H1 (cell line): Measurements from ENCODE around the gene EPHB3. TPM values are rescaled to one million over a fixed set of nuclear protein-coding genes. Genes with fewer than 3 reads are reported as not detected.
"Not testable (repeated sequence)": the region's sequence is repeated elsewhere in the genome, so short reads cannot be mapped to it uniquely, and the experiment has no call there.

Experiments used
- CTCF ChIA-PET: fragments of 300-600 bp; sonication (Branson Sonifier 250); formaldehyde crosslinking; loops from one replicate; lab custom pipeline; 2021; ENCODE audit not compliant: partially characterized antibody; lab: Charles Lee
- POLR2A ChIA-PET: fragments of 300-600 bp; sonication (Branson Sonifier 250); formaldehyde crosslinking; loops from one replicate; lab custom pipeline; 2021; ENCODE audit warnings: inconsistent platforms; ENCODE audit not compliant: partially characterized antibody; lab: Charles Lee
- DNase-seq, 2 experiments: peaks; one replicate each; pipeline versions ENCODE4 v3.0.0 to v3.0.0-alpha.2; 2010 to 2022; ENCODE audit warnings: low spot score in 2 of 2, low read depth in 1 of 2, mixed read lengths in 1 of 2
- FAIRE-seq: peaks from 2 replicates; lab custom pipeline; 2011; peaks lifted over from hg19 to GRCh38; lab: Jason Lieb, UNC
- H2AFZ ChIP-seq: 2 replicates; pipeline ENCODE4 v1.8.1; 2012; ENCODE audit warnings: low read length, inconsistent platforms
- H2AK5ac ChIP-seq: 2 replicates; pipeline ENCODE4 v1.6.1; 2013; ENCODE audit warnings: low read depth, low read length
- H2BK120ac ChIP-seq: replicated peaks from 2 replicates; pipeline ENCODE3; 2013; ENCODE audit warnings: low read depth, low read length, inconsistent platforms
- H2BK12ac ChIP-seq: 2 replicates; pipeline ENCODE4 v1.6.1; 2013; ENCODE audit warnings: low read depth, low read length
- H2BK15ac ChIP-seq: 2 replicates; pipeline ENCODE4 v1.6.1; 2013; ENCODE audit warnings: low read length
- H2BK20ac ChIP-seq: 2 replicates; pipeline ENCODE4 v1.6.1; 2013; ENCODE audit warnings: low read length
- H2BK5ac ChIP-seq: 2 replicates; pipeline ENCODE4 v1.6.1; 2013; ENCODE audit warnings: low read depth, low read length
- H3K14ac ChIP-seq: 2 replicates; pipeline ENCODE4 v1.6.1; 2013; ENCODE audit warnings: inconsistent platforms; ENCODE audit not compliant: insufficient read length
- H3K18ac ChIP-seq: 2 replicates; pipeline ENCODE4 v1.6.1; 2013; ENCODE audit warnings: low read length; ENCODE audit errors: extremely low read depth
- H3K23ac ChIP-seq: 2 replicates; pipeline ENCODE4 v1.6.1; 2013; ENCODE audit warnings: inconsistent platforms; ENCODE audit not compliant: insufficient read length
- H3K23me2 ChIP-seq: 2 replicates; pipeline ENCODE4 v1.6.1; 2013; ENCODE audit warnings: low read depth, low read length
- H3K27ac ChIP-seq: 2 replicates; pipeline ENCODE4 v1.6.1; 2011; ENCODE audit warnings: low read depth, low read length, inconsistent platforms
- H3K27me3 ChIP-seq, 4 experiments: replicated peaks in 1 of 4; 1 replicate in 1 of 4; 2 replicates in 3 of 4; pipeline versions ENCODE4 v1.6.1 to v1.8.1; 2011 to 2013; ENCODE audit warnings: low read length in 3 of 4, mild to moderate bottlenecking in 3 of 4, inconsistent platforms in 2 of 4, mixed read lengths in 2 of 4, moderate library complexity in 1 of 4; ENCODE audit not compliant: control insufficient read depth in 3 of 4, insufficient read depth in 3 of 4; ENCODE audit errors: extremely low read depth in 1 of 4
- H3K36me3 ChIP-seq, 4 experiments: 2 replicates each; pipeline versions ENCODE4 v1.6.1 to v1.8.1; 2011 to 2013; ENCODE audit warnings: mild to moderate bottlenecking in 4 of 4, low read length in 3 of 4, moderate library complexity in 2 of 4, control low read depth in 1 of 4, inconsistent platforms in 1 of 4; ENCODE audit not compliant: insufficient read depth in 4 of 4, control insufficient read depth in 2 of 4
- H3K4ac ChIP-seq: replicated peaks from 2 replicates; pipeline ENCODE3; 2013; ENCODE audit warnings: low read length, low read depth, mixed read lengths, inconsistent platforms; ENCODE audit not compliant: insufficient read length
- H3K4me1 ChIP-seq, 4 experiments: replicated peaks in 1 of 4; 1 replicate in 1 of 4; 2 replicates in 3 of 4; pipeline versions ENCODE4 v1.6.1 to v1.8.1; 2011 to 2013; ENCODE audit warnings: low read length in 3 of 4, inconsistent platforms in 2 of 4, mixed read lengths in 1 of 4; ENCODE audit not compliant: insufficient read depth in 4 of 4, control insufficient read depth in 3 of 4
- H3K4me2 ChIP-seq, 2 experiments: 2 replicates each; pipeline versions ENCODE4 v1.6.1 to v1.8.1; 2011 to 2013; ENCODE audit warnings: low read depth in 2 of 2, low read length in 2 of 2, control low read depth in 1 of 2, inconsistent platforms in 1 of 2, mild to moderate bottlenecking in 1 of 2; ENCODE audit not compliant: insufficient read depth in 1 of 2
- H3K4me3 ChIP-seq, 4 experiments: fragments of 200-600, 300-600 bp in 1 of 4; sonication (generic), shearing (Covaris generic), sonication (Bioruptor Twin) in 1 of 4; 2 replicates each; pipeline versions ENCODE4 v1.5.1 to v1.8.1; 2011 to 2016; ENCODE audit warnings: low read length in 4 of 4, low read depth in 3 of 4, control low read depth in 2 of 4, inconsistent platforms in 2 of 4, mild to moderate bottlenecking in 2 of 4, mixed read lengths in 1 of 4, moderate library complexity in 1 of 4; ENCODE audit not compliant: insufficient read depth in 2 of 4; ENCODE audit errors: extremely low read depth in 1 of 4
- H3K56ac ChIP-seq: replicated peaks from 2 replicates; pipeline ENCODE3; 2013; ENCODE audit warnings: low read depth, mild to moderate bottlenecking, mixed read lengths, low read length, inconsistent platforms; ENCODE audit not compliant: insufficient read length
- H3K79me1 ChIP-seq: 2 replicates; pipeline ENCODE4 v1.6.1; 2013; ENCODE audit warnings: low read depth, low read length, control low read depth
- H3K79me2 ChIP-seq, 2 experiments: 2 replicates each; pipeline versions ENCODE4 v1.6.1 to v1.8.1; 2012 to 2013; ENCODE audit warnings: low read length in 2 of 2, mild to moderate bottlenecking in 2 of 2, inconsistent platforms in 1 of 2; ENCODE audit not compliant: insufficient read depth in 2 of 2, control insufficient read depth in 1 of 2
- H3K9ac ChIP-seq, 4 experiments: replicated peaks in 1 of 4; 1 replicate in 1 of 4; 2 replicates in 3 of 4; pipeline versions ENCODE4 v1.6.1 to v1.8.1; 2011 to 2013; ENCODE audit warnings: low read depth in 3 of 4, low read length in 3 of 4, control low read depth in 2 of 4, mild to moderate bottlenecking in 2 of 4, moderate library complexity in 2 of 4, inconsistent platforms in 1 of 4; ENCODE audit errors: extremely low read depth in 1 of 4
- H3K9me3 ChIP-seq, 2 experiments: 2 replicates each; pipeline versions ENCODE4 v1.6.1 to v1.8.1; 2012 to 2013; ENCODE audit warnings: mild to moderate bottlenecking in 2 of 2, moderate library complexity in 2 of 2, control low read depth in 1 of 2, inconsistent platforms in 1 of 2, low read depth in 1 of 2, low read length in 1 of 2, mixed read lengths in 1 of 2; ENCODE audit not compliant: insufficient read depth in 2 of 2
- H4K20me1 ChIP-seq, 2 experiments: replicated peaks in 1 of 2; 2 replicates each; pipeline versions ENCODE3 to v1.8.1; 2011 to 2013; ENCODE audit warnings: inconsistent platforms in 2 of 2, low read length in 2 of 2, mild to moderate bottlenecking in 1 of 2; ENCODE audit not compliant: insufficient read depth in 2 of 2, control insufficient read depth in 1 of 2
- H4K5ac ChIP-seq: 2 replicates; pipeline ENCODE4 v1.6.1; 2013; ENCODE audit warnings: low read length, low read depth, mixed read lengths, inconsistent platforms; ENCODE audit not compliant: insufficient read length
- H4K8ac ChIP-seq: 2 replicates; pipeline ENCODE4 v1.8.0; 2013; ENCODE audit warnings: mild to moderate bottlenecking, moderate library complexity, low read length, inconsistent platforms; ENCODE audit not compliant: insufficient read depth; ENCODE audit errors: extremely low read depth
- H4K91ac ChIP-seq: replicated peaks from 2 replicates; pipeline ENCODE3; 2013; ENCODE audit warnings: low read length, mixed read lengths, inconsistent platforms; ENCODE audit not compliant: insufficient read length
- WGBS, 2 experiments: shearing (Covaris generic) in 1 of 2; methylation state at CpG; one replicate each; pipeline versions ENCODE4 v1.1.6 to v1.1.7; 2013 to 2015; ENCODE audit warnings: low lambda C conversion rate in 2 of 2, mixed read lengths in 2 of 2, inconsistent platforms in 1 of 2, low coverage in 1 of 2, missing lambda C conversion rate in 1 of 2; ENCODE audit not compliant: insufficient replicate concordance in 2 of 2, insufficient coverage in 1 of 2, insufficient read length in 1 of 2; ENCODE audit errors: extremely low coverage in 1 of 2, missing lambda C conversion rate in 1 of 2; 5-methylcytosine and 5-hydroxymethylcytosine counted together
- polyA plus RNA-seq, 7 experiments: library from polyadenylated mRNA; depleted of rRNA in 3 of 7; stranded (reverse) in 5 of 7; unstranded in 2 of 7; fragments of >200 nt in 5 of 7; fragments of 200-250 nt in 2 of 7; gene quantifications; 1 replicate in 5 of 7; 2 replicates in 1 of 7; 4 replicates in 1 of 7; pipeline versions ENCODE4 v1.2.1 to v1.2.3, GENCODE V29; 2011 to 2013; ENCODE audit warnings: missing spikeins in 2 of 7, mixed read lengths in 2 of 7
- total RNA-seq: library from RNA; stranded (reverse); fragmentation: NEBNext Ultra II Directional; extraction: Animal tissue kit (Norgen Biotek cat#: 25700); gene quantifications from 2 replicates; pipeline ENCODE4 v1.2.1, GENCODE V29; 2021

Gene EPHB3
- total and polyA plus RNA-seq, 2 of the 8 experiments (the other 6 are each of a cell fraction or from before 2014, with no cell fraction given), result 0.41 to 0.91 TPM

DNA sequence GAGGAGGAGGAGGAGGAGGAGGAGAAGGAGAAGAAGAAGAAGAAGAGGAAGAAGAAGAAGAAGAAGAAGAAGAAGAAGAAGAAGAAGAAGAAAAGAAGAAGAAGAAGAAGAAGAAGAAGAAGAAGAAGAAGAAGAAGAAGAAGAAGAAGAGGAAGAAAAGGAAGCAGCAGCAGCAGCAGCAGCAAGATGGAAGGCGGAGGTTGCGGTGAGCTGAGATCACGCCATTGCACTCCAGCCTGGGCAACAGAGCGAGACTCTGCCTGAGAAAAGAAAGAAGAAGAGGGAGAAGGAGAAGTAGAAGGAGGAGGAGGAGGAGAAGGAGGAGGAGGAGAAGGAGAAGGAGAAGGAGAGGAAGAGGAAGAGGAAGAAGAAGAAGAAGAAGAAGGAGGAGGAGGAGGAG, 55.7 kb downstream of the EPHB3 start:
- H3K4ac ChIP-seq, H4K5ac ChIP-seq, POLR2A ChIA-PET, DNase-seq, H3K27me3 ChIP-seq, H2BK12ac ChIP-seq, H4K20me1 ChIP-seq, H2BK5ac ChIP-seq, H3K23me2 ChIP-seq, H3K4me3 ChIP-seq, H2BK20ac ChIP-seq, H2BK120ac ChIP-seq, H3K79me2 ChIP-seq, H3K4me2 ChIP-seq, H3K23ac ChIP-seq, H3K36me3 ChIP-seq, H4K8ac ChIP-seq, FAIRE-seq, H2BK15ac ChIP-seq, H3K9ac ChIP-seq, H3K56ac ChIP-seq, H3K79me1 ChIP-seq, H2AK5ac ChIP-seq, H3K27ac ChIP-seq, H3K14ac ChIP-seq, H2AFZ ChIP-seq, H3K4me1 ChIP-seq, H3K18ac ChIP-seq, H3K9me3 ChIP-seq, H4K91ac ChIP-seq: not testable (repeated sequence)
- CTCF ChIA-PET, result interaction anchor here (0.7 to 2.6 kb wide), 4 partner anchors 12 to 131 kb away, joined by 3 to 6 read pairs (median 3); no protein-coding TSS in a partner anchor
- 78% methylated on average over 3 of the region's 4 CpGs; no CpG with 5 or more reads in 1 of the 2 experiments for WGBS, 2 experiments
